RWPE2 (cell line): ENCODE measurements around the gene NUDCD3.

Source experiments
- ATAC-seq: fragments of 200-7000 bp; cut with Tn5 transposase; 3 replicates; pipeline ENCODE4 v1.9.1; 2021; ENCODE audit warnings: low read depth
- DNase-seq: peaks from one replicate; pipeline ENCODE4 v3.0.0-alpha.2; 2020; ENCODE audit warnings: low spot score
- H3K27ac ChIP-seq: fragments of 450-650 bp; 2 replicates; pipeline ENCODE4 v1.5.1; 2017; ENCODE audit warnings: mild to moderate bottlenecking; ENCODE audit not compliant: poor library complexity, severe bottlenecking
- H3K27me3 ChIP-seq: fragments of 250-450 bp; sonication (Bioruptor Pico); 2 replicates; pipeline ENCODE4 v1.5.1; 2021; ENCODE audit warnings: mild to moderate bottlenecking, moderate library complexity; ENCODE audit not compliant: insufficient read depth, poor library complexity, severe bottlenecking
- H3K36me3 ChIP-seq: fragments of 250-450 bp; sonication (Bioruptor Pico); 2 replicates; pipeline ENCODE4 v1.5.1; 2020; ENCODE audit warnings: low read depth, mild to moderate bottlenecking, moderate library complexity
- H3K4me1 ChIP-seq: fragments of 250-450 bp; sonication (Bioruptor Pico); 2 replicates; pipeline ENCODE4 v1.5.1; 2021; ENCODE audit warnings: mild to moderate bottlenecking, moderate library complexity; ENCODE audit not compliant: insufficient read depth, poor library complexity, severe bottlenecking
- H3K4me3 ChIP-seq: fragments of 250-450 bp; sonication (Bioruptor Pico); 2 replicates; pipeline ENCODE4 v1.5.1; 2021; ENCODE audit warnings: mild to moderate bottlenecking, moderate library complexity; ENCODE audit not compliant: severe bottlenecking
- H3K9me3 ChIP-seq: fragments of 250-450 bp; sonication (Bioruptor Pico); 2 replicates; pipeline ENCODE4 v1.5.1; 2021; ENCODE audit warnings: mild to moderate bottlenecking, moderate library complexity; ENCODE audit not compliant: severe bottlenecking
- CTCF ChIP-seq: fragments of 450-650 bp; IDR thresholded peaks from one replicate; pipeline ENCODE4 v1.5.1; 2017; ENCODE audit warnings: mild to moderate bottlenecking, moderate library complexity; ENCODE audit not compliant: poor library complexity, severe bottlenecking

Gene NUDCD3

GRCh38 chr7:44440577-44441078 lies 49.8 kb downstream of the NUDCD3 start:
- no peak overlapping the region for H3K4me3 ChIP-seq
- H3K4me1 ChIP-seq = no peaks in the 10 kb centered on the region
- no peaks in the 10 kb centered on the region for H3K9me3 ChIP-seq
- no peak overlapping the region for H3K27ac ChIP-seq
- ATAC-seq = no peak; the same call in 2 of the 3 replicates
- H3K36me3 ChIP-seq = peaks cover 9% of the 10 kb centered on the region
- no peak for DNase-seq
- no peaks in the 10 kb centered on the region for H3K27me3 ChIP-seq
- TF ChIP-seq CTCF = no peak

GRCh38 chr7:44439926-44440325 lies 50.5 kb downstream of the NUDCD3 start:
- no peak for DNase-seq
- H3K4me3 ChIP-seq = no peak overlapping the region
- no peak for TF ChIP-seq CTCF
- H3K4me1 ChIP-seq = no peaks in the 10 kb centered on the region
- no peaks in the 10 kb centered on the region for H3K27me3 ChIP-seq
- no peaks in the 10 kb centered on the region for H3K9me3 ChIP-seq
- no peak for ATAC-seq
- no peak overlapping the region for H3K27ac ChIP-seq
- peaks cover 11% of the 10 kb centered on the region for H3K36me3 ChIP-seq

DNA sequence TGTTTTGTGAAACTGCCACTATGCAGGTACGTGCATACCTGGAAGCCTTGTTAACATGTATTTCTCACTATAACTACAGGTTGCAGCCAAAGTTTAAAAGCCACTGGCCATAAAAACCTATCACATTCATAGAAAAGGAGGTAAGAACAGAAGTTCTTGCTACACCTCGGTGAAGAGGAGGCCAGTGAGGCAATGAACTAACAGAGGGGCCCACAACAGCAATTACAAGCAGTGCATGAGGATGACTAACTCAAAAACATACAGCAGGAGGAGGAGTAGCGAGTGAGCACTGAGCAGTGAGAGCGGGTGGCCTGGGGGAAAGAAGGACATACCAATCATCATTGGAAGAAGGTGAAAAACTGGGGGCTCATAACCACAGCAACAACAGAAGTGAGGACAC lies 51.6 kb downstream of the NUDCD3 start:
- ATAC-seq (no peak), DNase-seq (no peak)
- H3K4me1 ChIP-seq = no peaks in the 10 kb centered on the region
- no peak for TF ChIP-seq CTCF
- H3K27ac ChIP-seq = no peak overlapping the region
- no peaks in the 10 kb centered on the region for H3K27me3 ChIP-seq
- H3K4me3 ChIP-seq = no peak overlapping the region
- H3K36me3 ChIP-seq = peaks cover 15% of the 10 kb centered on the region
- H3K9me3 ChIP-seq = no peaks in the 10 kb centered on the region

DNA sequence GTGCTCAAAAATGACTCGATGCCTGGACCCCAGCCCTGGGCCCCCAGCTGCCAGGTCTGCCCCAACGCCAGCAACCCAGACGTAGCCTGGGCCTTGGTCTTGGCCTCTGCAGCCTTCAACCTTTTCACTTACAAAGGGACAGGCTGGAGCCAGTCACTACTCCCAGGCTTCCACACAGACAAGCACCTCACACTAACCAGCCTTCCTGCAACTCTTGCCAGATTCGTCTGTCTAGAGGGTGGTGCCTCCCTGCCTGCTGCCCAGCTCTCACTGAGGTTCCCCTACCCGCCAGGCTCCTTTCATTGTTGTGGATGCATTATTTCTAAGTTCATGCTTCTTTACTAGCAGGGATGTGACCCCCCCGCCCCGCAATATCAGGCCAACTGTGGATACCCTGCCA lies 56.3 kb downstream of the NUDCD3 start:
- H3K4me1 ChIP-seq = no peaks in the 10 kb centered on the region
- no peak for DNase-seq
- no peak for ATAC-seq
- no peak for TF ChIP-seq CTCF
- no peak overlapping the region for H3K27ac ChIP-seq
- H3K27me3 ChIP-seq = no peaks in the 10 kb centered on the region
- no peaks in the 10 kb centered on the region for H3K9me3 ChIP-seq
- H3K36me3 ChIP-seq = peaks cover 17% of the 10 kb centered on the region
- no peak overlapping the region for H3K4me3 ChIP-seq

- no peak overlapping the region for H3K4me3 ChIP-seq
- no peaks in the 10 kb centered on the region for H3K27me3 ChIP-seq
- H3K36me3 ChIP-seq = peaks cover 24% of the 10 kb centered on the region
- no peak overlapping the region for H3K27ac ChIP-seq
- ATAC-seq (no peak), DNase-seq (no peak)
- H3K4me1 ChIP-seq = no peaks in the 10 kb centered on the region
- no peaks in the 10 kb centered on the region for H3K9me3 ChIP-seq
- no peak for TF ChIP-seq CTCF
Measured at GRCh38 chr7:44433255-44434022, 57.0 kb downstream of the NUDCD3 start.
